ENCODE results near the gene IL12RB1. TPM values are rescaled to one million over a fixed set of nuclear protein-coding genes. Genes with fewer than 3 reads are reported as not detected.

The IL12RB1 gene
- polyA plus RNA-seq, 2 of the 4 experiments (the other 2 are of a cell fraction): not detected

DNA sequence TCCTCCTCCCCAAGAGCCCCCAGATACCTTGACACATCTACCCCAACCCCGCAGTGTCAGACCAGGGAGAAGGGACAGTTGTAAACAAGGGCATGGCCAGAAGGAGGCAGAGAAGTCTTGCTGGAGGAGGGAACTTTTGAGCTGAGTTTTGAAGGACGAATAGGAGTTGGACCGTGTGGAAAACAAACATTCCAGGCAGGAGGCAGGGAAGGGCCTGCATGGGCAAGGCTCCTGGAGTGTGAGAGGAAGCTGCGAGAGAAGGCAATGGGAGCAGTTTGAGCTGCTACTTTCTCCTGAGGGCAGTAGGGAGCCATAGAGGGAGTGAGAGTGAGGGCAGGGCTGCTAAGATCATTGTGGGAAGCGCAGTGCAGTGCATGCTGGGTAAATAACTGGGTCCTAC is 23.3 kb downstream of the IL12RB1 start:
- DNase-seq (ENCODE audit: low read depth in 1 of 2, low spot score in 1 of 2): peak in 1 of 2 experiments; percentile 51
- ChIA-PET POLR2A (no interaction called here), CTCF (interaction anchor here (0.6 to 0.9 kb wide), 2 partner anchors 8 to 45 kb away, joined by 3 to 6 read pairs; no protein-coding TSS in a partner anchor)
- H3K9me3 ChIP-seq: no peaks in the 10 kb centered on the region
- no peak overlapping the region for H3K4me2 ChIP-seq
- no peak overlapping the region for H3K4me3 ChIP-seq
- H3K27ac ChIP-seq: no peak overlapping the region
- H3K4me1 ChIP-seq: no peaks in the 10 kb centered on the region
- FAIRE-seq: no peak
- no peak; a peak in 1 of 6 replicates for ATAC-seq
- 41% methylated on average over 4 of the region's 5 CpGs for WGBS (ENCODE audit: missing lambda C conversion rate)
- TF ChIP-seq RFX5 (IDR thresholded peaks at IDR 0.05) (no peak), GATA3 (IDR thresholded peaks at IDR 0.05; ENCODE audit: borderline replicate concordance) (no peak), BHLHE40 (IDR thresholded peaks at IDR 0.05; ENCODE audit: low read depth, low read length) (no peak), HOXB5 (CRISPR knock-in tag; IDR thresholded peaks at IDR 0.05) (no peak), POLR2A (IDR thresholded peaks at IDR 0.05; ENCODE audit: low read length) (no peak), EHF (CRISPR knock-in tag; IDR thresholded peaks at IDR 0.05) (no peak), EHMT2 (IDR thresholded peaks at IDR 0.05; ENCODE audit: low read depth) (no peak), KDM1A (IDR thresholded peaks at IDR 0.05; ENCODE audit: low read depth) (peak; percentile 93), SREBF2 (IDR thresholded peaks at IDR 0.05) (no peak), NR3C1 (IDR thresholded peaks at IDR 0.05) (no peak), POLR2AphosphoS2 (conservative IDR thresholded peaks at IDR 0.05; ENCODE audit: low read length) (no peak), HOXA7 (CRISPR knock-in tag; IDR thresholded peaks at IDR 0.05) (no peak), TFCP2L1 (CRISPR knock-in tag; IDR thresholded peaks at IDR 0.05) (no peak), RAD21 (conservative IDR thresholded peaks at IDR 0.05 in 1 of 2, IDR thresholded peaks at IDR 0.05 in 1 of 2) (peak; percentile 13 to 50; a peak in 2 of 5 replicates), KDM5A (IDR thresholded peaks at IDR 0.05) (no peak), MAFK (IDR thresholded peaks at IDR 0.05; ENCODE audit: partially characterized antibody) (no peak), TP53 (CRISPR knock-in tag; IDR thresholded peaks at IDR 0.05) (no peak), ZFP36 (IDR thresholded peaks at IDR 0.05; ENCODE audit: borderline replicate concordance, partially characterized antibody) (peak; percentile 93), FOXS1 (CRISPR knock-in tag; IDR thresholded peaks at IDR 0.05) (no peak), RNF2 (IDR thresholded peaks at IDR 0.05; ENCODE audit: borderline replicate concordance, low read depth) (no peak), HEYL (CRISPR knock-in tag; IDR thresholded peaks at IDR 0.05) (no peak), ZC3H11A (IDR thresholded peaks at IDR 0.05) (no peak), CHD4 (IDR thresholded peaks at IDR 0.05; ENCODE audit: borderline replicate concordance) (no peak)
- TF ChIP-seq, protein P1, sequence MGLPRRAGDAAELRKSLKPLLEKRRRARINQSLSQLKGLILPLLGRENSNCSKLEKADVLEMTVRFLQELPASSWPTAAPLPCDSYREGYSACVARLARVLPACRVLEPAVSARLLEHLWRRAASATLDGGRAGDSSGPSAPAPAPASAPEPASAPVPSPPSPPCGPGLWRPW (IDR thresholded peaks at IDR 0.05): no peak
- TF ChIP-seq, protein P2, sequence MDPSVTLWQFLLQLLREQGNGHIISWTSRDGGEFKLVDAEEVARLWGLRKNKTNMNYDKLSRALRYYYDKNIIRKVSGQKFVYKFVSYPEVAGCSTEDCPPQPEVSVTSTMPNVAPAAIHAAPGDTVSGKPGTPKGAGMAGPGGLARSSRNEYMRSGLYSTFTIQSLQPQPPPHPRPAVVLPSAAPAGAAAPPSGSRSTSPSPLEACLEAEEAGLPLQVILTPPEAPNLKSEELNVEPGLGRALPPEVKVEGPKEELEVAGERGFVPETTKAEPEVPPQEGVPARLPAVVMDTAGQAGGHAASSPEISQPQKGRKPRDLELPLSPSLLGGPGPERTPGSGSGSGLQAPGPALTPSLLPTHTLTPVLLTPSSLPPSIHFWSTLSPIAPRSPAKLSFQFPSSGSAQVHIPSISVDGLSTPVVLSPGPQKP (IDR thresholded peaks at IDR 0.05; ENCODE audit: low read depth, low read length): no peak
- TF ChIP-seq, protein P3, sequence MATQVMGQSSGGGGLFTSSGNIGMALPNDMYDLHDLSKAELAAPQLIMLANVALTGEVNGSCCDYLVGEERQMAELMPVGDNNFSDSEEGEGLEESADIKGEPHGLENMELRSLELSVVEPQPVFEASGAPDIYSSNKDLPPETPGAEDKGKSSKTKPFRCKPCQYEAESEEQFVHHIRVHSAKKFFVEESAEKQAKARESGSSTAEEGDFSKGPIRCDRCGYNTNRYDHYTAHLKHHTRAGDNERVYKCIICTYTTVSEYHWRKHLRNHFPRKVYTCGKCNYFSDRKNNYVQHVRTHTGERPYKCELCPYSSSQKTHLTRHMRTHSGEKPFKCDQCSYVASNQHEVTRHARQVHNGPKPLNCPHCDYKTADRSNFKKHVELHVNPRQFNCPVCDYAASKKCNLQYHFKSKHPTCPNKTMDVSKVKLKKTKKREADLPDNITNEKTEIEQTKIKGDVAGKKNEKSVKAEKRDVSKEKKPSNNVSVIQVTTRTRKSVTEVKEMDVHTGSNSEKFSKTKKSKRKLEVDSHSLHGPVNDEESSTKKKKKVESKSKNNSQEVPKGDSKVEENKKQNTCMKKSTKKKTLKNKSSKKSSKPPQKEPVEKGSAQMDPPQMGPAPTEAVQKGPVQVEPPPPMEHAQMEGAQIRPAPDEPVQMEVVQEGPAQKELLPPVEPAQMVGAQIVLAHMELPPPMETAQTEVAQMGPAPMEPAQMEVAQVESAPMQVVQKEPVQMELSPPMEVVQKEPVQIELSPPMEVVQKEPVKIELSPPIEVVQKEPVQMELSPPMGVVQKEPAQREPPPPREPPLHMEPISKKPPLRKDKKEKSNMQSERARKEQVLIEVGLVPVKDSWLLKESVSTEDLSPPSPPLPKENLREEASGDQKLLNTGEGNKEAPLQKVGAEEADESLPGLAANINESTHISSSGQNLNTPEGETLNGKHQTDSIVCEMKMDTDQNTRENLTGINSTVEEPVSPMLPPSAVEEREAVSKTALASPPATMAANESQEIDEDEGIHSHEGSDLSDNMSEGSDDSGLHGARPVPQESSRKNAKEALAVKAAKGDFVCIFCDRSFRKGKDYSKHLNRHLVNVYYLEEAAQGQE (IDR thresholded peaks at IDR 0.05): no peak
- TF ChIP-seq, protein P4, sequence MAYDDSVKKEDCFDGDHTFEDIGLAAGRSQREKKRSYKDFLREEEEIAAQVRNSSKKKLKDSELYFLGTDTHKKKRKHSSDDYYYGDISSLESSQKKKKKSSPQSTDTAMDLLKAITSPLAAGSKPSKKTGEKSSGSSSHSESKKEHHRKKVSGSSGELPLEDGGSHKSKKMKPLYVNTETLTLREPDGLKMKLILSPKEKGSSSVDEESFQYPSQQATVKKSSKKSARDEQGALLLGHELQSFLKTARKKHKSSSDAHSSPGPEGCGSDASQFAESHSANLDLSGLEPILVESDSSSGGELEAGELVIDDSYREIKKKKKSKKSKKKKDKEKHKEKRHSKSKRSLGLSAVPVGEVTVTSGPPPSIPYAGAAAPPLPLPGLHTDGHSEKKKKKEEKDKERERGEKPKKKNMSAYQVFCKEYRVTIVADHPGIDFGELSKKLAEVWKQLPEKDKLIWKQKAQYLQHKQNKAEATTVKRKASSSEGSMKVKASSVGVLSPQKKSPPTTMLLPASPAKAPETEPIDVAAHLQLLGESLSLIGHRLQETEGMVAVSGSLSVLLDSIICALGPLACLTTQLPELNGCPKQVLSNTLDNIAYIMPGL (CRISPR knock-in tag; IDR thresholded peaks at IDR 0.05; ENCODE audit: borderline replicate concordance): no peak
- TF ChIP-seq, protein P5, sequence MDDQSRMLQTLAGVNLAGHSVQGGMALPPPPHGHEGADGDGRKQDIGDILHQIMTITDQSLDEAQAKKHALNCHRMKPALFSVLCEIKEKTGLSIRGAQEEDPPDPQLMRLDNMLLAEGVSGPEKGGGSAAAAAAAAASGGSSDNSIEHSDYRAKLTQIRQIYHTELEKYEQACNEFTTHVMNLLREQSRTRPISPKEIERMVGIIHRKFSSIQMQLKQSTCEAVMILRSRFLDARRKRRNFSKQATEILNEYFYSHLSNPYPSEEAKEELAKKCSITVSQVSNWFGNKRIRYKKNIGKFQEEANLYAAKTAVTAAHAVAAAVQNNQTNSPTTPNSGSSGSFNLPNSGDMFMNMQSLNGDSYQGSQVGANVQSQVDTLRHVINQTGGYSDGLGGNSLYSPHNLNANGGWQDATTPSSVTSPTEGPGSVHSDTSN (IDR thresholded peaks at IDR 0.05): no peak
- TF ChIP-seq, protein P6, sequence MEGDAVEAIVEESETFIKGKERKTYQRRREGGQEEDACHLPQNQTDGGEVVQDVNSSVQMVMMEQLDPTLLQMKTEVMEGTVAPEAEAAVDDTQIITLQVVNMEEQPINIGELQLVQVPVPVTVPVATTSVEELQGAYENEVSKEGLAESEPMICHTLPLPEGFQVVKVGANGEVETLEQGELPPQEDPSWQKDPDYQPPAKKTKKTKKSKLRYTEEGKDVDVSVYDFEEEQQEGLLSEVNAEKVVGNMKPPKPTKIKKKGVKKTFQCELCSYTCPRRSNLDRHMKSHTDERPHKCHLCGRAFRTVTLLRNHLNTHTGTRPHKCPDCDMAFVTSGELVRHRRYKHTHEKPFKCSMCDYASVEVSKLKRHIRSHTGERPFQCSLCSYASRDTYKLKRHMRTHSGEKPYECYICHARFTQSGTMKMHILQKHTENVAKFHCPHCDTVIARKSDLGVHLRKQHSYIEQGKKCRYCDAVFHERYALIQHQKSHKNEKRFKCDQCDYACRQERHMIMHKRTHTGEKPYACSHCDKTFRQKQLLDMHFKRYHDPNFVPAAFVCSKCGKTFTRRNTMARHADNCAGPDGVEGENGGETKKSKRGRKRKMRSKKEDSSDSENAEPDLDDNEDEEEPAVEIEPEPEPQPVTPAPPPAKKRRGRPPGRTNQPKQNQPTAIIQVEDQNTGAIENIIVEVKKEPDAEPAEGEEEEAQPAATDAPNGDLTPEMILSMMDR (IDR thresholded peaks at IDR 0.05): peak; percentile 15; the same call in 1 of the 3 replicates
- TF ChIP-seq, protein P7, sequence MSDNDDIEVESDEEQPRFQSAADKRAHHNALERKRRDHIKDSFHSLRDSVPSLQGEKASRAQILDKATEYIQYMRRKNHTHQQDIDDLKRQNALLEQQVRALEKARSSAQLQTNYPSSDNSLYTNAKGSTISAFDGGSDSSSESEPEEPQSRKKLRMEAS (IDR thresholded peaks at IDR 0.05): no peak
- TF ChIP-seq, protein P8, sequence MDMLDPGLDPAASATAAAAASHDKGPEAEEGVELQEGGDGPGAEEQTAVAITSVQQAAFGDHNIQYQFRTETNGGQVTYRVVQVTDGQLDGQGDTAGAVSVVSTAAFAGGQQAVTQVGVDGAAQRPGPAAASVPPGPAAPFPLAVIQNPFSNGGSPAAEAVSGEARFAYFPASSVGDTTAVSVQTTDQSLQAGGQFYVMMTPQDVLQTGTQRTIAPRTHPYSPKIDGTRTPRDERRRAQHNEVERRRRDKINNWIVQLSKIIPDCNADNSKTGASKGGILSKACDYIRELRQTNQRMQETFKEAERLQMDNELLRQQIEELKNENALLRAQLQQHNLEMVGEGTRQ (IDR thresholded peaks at IDR 0.05): no peak

Measured in A549 (cell line).